Left kidney (tissue), 2 donors: ENCODE measurements around the gene VAV2. TPM values are rescaled to one million over a fixed set of nuclear protein-coding genes. Genes with fewer than 3 reads are reported as not detected.

Experiments used
- DNase-seq: peaks from one replicate; pipeline ENCODE4 v3.0.0-alpha.2; 2013
- polyA plus RNA-seq: library from polyadenylated mRNA; unstranded; fragments of 120-200 nt; gene quantifications from one replicate; pipeline ENCODE4 v1.2.1, GENCODE V29; 2013; ENCODE audit not compliant: insufficient read length

Gene VAV2
- polyA plus RNA-seq, 1 donor: 35.2 TPM

DNA sequence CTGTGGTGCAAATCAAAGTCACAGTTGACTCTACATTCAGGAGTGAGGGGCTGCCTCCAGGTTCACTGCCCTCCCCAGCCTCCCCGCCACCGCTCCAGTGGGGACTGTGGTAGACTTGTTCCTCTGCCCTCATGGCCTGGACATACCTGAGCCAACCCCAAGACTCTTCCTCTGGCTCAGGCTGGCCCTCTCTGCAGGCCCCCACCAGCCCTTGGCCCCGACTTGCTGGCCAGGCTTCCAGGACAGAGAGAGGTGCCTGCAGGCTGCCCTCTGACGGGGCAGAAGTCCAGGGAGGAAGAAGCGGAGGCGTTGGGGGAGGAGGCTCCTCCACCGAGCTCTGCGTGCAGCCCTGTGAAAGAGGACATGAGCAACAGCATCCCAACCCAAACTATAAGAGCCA, 251.2 kb downstream of the VAV2 start:
- no peak for DNase-seq

GRCh38 chr9:133739408-133740280, 252.5 kb downstream of the VAV2 start:
- no peak for DNase-seq

- DNase-seq: no peak
These were observed 253.4 kb downstream of the VAV2 start for GRCh38 chr9:133738640-133739225.

DNA sequence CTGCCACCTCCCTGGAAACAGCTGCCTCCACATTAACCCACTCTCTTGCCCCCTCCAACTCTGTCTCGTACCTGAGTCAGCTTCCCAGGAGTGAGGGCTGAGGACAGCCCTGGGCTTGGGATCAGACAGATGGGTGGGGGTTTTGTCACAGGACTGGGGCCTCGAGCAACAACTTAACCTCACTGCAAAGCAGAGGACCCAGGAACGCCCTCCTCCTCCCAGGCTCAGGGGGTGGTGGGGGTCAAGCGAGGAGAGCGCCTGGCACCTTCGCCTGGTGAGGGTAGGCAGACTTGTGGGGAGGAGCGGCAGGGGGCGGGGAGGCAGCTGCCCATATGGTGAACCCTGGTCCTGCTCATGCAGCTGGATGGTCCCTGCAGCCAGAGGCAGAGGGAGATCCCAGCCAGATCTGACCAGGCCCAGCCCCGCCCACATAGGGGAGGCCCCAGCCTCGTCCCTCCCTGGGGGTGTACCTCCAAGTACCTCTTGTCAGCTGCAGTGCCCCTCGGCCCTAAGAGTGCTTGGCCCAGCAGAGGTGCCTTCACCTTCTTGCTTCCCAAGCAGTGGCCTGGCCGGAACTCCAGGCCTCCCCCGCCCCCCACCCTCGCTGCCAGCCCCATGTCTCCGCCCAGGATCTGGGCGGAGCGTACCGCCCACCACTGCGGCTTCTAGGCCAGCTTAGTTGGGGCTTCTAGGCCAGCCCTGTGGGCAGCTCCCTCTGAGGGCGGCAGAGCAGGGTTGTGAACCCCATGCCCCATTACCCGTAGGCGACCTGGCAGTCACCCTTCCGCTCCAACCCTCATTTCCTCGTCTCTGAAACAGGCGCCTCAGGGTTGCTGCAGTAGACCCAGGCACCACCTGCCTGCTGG, 254.1 kb downstream of the VAV2 start, which contains the start of gene SARDH:
TSS of gene SARDH (minus strand) at position 579 of the 866 bp plus-strand sequence. CDS start 4,179 bp downstream, outside the sequence.
- peak; percentile 65 for DNase-seq

DNA sequence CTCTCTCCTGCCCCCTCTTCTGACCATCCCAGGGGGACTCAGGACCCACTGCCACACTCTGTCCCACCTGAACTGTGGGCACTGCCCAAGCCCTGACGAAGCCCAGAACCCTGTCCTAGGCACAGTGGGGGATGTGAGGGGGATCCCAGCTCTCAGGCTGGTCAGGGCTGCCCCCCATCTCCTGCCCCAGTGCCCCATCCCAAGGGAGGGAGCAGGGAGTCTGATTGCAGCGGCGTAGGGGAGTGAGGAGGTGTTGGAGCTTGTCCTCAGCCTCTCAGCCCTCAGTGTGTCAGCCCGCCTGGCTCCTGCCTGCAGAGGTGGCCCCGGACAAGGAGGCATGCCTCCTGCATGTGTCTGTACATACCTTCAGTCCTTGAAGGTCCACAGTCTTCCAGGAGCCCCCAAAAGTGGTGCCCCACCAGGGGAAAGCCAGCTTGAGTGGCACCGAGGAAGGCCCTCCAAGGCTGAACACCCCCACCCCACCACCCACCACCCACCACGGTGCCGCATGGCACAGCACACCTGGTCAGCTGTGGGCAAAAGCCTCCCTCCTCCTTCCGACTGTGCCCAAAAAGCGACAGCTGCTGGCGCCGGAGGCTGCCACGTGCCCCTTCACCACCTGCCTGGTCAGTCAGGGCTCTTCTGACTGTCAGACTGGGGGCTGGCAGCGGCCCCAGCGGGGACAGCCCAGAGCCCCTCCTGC, 254.9 kb downstream of the VAV2 start:
- DNase-seq: no peak

DNA sequence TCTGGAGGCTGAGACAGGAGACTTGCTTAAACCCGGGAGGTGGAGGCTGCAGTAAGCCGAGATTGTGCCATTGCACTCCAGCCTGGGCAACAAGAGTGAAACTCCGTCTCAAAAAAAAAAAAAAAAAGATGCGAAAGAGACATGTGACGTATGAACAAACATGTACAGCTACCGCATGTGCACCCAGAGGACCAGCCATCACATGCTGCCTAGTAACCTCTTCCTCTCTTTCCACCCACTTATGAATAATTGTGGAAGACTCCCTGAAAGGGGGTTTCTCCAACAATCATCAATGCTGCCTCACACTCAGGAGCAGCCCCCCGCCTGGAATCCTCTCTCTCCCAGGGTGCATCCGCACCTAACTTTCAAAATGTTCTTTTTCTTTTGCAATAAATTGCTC, 256.2 kb downstream of the VAV2 start:
- no peak for DNase-seq

DNA sequence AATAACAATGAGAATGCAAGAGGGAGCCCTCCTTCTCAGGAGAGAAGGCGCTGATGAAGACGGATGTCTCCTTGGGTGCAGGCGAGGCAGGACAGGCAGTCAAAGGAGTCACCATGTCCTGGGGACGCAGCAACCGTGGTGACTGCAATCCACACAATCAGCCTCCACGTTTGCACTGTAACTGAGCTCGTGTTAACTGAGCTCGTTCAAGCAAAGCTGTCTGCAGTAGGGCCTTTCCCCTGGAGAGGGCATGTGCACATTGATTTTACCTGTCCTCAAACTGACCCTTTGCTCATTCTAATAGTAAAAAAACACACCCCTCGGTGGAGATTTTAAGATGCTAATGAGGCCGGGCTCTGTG, 256.7 kb downstream of the VAV2 start:
- DNase-seq: no peak

- no peak for DNase-seq
These were observed 257.3 kb downstream of the VAV2 start for GRCh38 chr9:133734590-133735414.

DNA sequence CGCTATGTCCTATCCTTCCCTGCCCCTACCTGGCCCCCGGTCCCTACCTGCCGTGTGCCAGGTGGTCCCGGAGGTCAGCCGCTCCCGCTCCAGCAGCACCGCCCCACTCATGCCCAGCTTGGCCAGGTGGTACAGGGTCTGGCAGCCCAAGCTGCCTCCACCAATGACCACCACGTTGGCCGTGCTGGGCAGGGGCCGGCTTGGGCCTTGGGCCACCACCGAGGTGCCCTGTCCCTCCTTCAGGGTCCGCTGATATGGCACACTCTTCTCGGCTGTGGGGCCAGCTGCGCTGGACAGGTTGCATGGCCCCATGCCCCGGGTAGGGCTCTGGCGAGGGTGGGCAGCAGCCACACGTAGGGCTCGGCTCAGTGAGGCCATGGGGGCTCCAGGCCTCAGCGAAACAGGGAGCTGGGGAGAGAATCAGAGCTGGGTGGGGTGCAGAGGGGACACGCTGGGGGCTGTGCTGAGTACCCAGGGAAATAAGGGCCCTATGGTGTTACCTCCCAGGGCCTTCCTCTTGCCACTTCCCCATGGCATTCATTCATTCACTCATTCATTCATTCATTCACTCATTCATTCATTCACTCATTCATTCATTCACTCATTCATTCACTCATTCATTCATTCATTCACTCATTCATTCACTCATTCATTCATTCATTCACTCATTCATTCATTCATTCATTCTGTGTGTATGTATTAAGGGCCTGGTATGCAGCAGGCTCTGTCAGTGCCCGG, 258.2 kb downstream of the VAV2 start:
- DNase-seq: no peak

DNA sequence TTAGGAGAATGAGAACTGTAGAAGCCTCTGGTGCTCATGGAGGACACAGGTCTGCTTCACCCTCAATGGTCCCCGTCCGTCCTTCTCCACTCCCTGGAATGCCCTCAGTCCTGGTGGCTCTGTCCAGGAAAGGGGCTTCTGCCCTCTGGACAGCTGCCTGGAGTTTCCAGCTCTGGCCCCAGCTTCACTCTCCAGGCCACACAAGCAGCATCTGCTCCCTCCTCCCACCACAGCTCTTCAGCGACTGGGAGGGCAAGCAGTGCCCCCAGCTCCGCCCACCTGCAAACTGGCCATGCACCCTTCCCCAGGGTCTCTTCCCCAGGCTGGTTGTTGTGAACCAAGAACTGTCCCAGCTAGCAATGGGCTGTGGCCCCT, 258.7 kb downstream of the VAV2 start:
- DNase-seq: no peak

- no peak for DNase-seq
These were observed 259.3 kb downstream of the VAV2 start for GRCh38 chr9:133732639-133733408.

DNA sequence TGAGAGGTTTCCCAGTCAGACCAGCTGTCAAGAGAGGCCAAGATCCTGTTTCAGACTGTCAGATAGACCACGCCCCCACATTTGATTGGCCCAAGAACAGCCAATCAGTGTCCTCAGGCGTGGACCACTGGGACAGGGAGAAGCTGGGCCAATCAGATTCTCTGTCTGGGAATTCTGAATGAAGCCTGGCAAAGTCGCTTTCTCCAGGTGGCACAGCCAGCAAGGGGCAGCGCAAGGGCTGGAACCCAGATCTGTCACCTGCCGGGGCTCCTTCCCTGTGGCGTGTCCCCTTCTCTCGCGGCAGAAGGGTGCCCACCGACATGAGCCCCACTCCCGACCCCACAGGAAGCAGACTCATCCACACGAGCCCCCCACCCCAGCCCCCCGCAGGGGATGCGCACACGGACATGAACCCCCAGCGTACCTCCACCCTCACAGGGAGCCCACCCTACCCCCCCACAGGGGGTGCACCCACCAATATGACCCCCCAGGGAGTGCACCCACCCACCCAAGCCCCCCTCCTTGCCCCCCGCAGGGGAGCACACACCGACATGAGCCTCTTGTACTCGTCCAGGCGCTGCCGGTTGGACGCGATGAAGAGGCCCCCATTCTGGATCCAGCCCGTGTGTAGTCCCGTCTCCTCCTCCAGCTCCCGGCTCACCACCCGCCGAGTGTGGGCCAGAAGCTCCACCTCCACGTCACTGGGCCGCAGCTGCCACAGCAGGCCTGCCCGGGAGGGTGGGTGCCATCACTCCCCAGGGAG, 260.1 kb downstream of the VAV2 start:
- no peak for DNase-seq

GRCh38 chr9:133730994-133731715, 261.0 kb downstream of the VAV2 start:
- DNase-seq: no peak

DNA sequence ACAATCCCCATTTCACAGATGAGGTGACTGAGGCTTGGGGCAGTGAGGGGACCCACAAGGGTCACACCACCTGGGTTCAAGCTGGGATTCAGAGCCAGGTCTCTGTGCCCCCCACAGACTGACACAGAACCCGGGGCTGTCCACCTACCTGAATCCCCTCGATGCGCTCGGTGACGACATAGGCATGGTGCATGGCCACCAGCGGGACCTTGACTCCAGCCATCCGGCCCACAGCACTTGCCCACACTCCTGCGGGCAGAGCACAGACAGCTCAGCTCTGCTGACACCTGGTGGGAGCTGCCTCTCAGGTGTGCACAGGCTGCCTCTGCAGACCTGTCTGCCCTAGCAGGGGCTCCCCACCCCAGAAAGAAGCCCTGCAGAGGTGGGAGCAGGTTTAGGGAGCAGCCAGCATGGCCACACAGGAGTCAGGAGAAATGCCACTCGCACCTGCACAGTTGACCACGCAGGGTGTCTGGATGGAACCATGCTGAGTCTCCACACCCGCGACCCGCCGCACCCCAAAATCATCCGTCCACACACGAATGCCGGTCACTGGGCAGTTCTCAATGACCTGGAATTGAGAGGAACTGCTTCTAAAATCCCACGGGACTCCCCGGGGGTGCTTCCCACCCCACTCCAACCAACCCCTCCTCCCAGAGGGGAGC, 262.4 kb downstream of the VAV2 start:
- no peak for DNase-seq

GRCh38 chr9:133728856-133729616, 263.1 kb downstream of the VAV2 start:
- no peak for DNase-seq

DNA sequence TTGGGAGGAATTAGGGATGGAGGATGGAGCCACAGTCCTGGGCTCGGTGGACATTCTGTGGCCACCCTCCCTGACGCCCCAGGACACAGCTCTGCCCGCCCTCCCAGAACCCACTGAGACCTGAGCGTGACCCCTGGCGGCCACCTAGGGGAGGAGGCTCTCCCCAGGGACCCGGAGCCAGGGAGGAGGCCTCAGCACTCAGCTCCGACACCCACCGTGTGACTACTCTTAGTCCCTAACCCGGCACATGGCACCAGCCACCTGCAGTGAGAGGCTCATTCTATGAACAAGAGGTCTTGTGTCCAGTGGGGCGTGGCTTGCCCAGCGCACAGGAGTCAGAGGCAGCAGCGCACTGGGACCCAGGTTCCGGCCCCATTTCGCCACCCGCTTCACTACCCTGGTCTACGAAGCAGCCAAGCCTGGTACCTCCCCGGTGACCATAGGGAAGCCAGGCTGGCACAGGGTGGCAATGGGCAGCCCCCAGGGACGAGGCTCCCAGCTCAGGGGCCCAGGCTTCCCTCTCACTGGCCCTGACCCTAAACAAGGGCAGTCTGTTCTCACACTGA, 264.2 kb downstream of the VAV2 start:
- DNase-seq: no peak
